NCI-H82 treated with DMSO at 0.1 percent for 48 hours (cell line): Measurements from ENCODE around the gene GOLGA6L10.
"Not testable (repeated sequence)": the region's sequence is repeated elsewhere in the genome, so short reads cannot be mapped to it uniquely, and the experiment has no call there.

Experiments used
- DNase-seq: peaks from one replicate; lab custom pipeline; 2025; ENCODE audit not compliant: unreplicated experiment; lab: John Stamatoyannopoulos, UW

Gene GOLGA6L10

DNA sequence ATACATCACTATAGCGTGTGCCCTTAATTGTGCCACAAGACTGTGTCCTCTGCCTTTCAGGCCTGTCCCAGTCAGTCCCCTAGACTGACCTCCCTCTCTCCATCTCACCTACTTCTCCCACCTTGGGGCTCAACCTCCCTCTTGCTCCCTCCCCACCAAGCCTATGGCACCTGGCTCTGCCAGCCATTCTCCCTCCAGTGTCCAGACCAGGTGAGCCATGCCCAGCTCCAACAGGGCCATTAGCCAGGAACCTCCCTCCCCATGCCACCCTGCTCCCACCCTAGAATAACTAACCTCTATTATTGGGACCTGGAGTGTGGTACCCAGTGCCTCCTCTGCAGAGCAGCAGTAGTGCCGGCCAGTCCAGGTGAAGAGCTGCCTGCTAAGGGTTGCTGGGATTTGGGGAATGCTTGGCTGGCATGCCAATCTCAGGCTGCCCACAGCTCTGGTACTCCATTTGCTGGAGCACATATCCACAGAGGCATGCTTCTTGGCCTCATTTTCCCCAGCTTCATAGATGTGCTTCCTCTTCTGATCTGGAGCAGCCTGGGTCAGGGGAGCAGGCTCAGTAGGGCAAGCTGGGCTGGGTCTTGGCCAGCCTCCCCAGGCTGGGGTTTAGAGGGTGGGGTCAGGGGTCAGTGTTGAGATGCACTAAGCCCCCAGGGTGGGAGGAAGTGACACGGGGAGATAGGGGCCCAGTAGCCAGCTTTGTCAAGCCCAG is 47.8 kb downstream of the GOLGA6L10 start:
- no peak for DNase-seq

DNA sequence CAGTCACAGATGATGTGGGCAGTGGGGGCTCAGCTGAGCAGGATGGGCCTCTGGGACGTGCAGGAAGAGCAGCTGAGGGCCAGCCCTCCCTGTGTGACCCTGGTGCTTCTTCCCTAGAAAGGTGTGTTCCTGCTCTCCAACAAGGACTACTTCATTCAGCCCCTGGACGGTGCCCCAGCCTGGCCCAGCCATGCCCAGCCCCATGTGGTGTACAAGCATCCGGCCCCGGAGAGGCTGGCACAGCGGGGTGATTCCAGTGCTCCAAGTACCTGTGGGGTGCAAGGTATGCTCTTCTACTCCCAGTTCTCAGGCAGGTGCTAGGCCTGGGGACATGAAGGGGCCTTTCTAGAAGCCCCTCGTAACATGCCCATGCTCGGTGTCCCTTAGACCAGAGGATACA is 48.4 kb downstream of the GOLGA6L10 start:
- DNase-seq = no peak

DNA sequence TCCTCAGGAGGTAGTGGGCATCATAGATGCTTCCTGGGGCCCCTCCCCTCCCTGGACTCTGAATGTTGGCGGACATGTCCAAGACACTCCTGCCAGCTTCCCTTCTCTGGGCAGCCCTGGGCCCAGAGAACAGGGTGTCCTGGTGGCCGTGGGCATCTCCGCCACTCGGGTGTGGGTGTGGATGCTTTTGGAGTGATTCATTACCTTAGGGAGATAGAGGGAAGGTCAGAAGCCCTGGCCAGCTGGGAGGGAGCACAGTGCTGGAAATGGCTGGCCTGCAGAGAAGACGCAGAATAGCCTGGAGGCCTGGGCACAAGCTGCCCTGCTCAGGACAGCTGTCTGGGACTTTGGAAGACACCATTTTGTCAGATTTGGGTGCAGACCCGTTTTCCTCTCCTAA is 48.9 kb downstream of the GOLGA6L10 start:
- not testable (repeated sequence) for DNase-seq

DNA sequence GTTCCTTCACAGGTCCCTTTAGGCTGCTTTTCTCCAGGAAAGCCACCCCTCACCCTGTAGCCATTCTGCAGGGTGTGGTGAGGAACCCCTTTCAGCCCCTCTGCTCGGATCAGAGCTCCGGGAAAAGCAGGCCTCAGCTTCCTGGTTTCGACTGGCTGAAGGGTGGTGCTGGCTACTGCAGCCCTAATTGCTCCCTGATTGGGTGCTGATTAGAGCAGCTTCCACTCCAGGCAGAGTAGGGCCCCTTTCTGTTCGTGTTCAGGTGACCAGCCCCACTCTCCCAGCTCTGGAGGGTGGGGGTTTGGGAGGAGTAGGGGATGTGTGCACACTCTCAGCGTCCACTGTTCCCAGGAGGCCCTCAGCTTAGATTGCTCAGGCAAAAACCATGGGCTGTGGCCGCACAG is 49.8 kb downstream of the GOLGA6L10 start:
- not testable (repeated sequence) for DNase-seq

DNA sequence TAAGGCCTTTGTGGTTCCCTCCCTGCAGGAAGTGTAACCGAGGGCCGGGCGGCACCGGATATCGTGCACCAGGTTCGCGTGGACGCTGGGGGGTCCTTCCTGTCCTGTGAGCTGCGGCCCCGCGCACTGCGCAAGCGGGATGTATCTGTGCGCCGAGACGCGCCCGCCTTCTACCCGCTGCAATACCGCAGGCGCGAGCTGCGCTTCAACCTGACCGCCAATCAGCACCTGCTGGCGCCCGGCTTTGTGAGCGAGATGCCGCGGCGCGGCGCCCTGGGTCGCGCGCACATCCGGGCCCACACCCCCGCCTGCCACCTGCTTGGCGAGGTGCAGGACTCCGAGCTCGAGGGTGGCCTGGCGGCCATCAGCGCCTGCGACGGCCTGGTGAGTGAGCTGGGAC is 50.8 kb downstream of the GOLGA6L10 start:
- no peak for DNase-seq

DNA sequence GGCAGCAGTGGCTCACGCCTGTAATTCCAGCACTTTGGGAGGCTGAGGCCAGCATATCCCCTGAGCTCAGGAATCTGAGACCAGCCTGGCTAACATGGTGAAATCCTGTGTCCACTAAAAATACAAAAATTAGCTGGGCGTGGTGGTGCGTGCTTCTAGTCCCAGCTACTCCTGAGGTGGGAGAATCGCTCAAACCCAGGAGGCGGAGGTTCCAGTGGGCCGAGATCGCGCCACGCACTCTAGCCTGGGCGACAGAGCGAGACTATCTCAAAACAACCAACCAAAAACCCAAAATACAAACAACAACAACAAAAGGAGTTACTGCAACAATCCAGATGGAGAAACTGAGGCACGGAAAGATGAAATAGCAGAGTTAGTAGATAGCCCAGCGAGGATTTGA is 51.2 kb downstream of the GOLGA6L10 start:
- no peak for DNase-seq

DNA sequence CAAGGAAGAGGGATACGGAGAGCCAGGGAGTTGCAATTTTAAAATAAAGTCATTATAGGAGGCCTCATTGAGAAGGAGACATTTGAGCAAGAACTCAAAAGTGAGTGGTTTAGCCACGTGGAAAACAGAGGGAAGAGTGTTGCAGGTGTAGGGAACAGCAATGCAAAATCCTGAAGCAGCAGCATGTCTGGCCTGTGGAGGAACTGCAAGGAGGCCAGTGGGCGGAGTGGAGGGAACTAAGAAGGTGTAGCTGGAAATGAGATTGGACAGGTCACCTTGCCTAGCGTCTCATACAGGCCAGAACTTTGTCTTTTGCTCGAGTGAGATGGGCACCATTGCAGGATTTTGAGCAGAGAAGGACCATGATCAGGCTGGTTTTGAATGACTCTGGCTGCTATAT is 51.7 kb downstream of the GOLGA6L10 start:
- DNase-seq = no peak

DNA sequence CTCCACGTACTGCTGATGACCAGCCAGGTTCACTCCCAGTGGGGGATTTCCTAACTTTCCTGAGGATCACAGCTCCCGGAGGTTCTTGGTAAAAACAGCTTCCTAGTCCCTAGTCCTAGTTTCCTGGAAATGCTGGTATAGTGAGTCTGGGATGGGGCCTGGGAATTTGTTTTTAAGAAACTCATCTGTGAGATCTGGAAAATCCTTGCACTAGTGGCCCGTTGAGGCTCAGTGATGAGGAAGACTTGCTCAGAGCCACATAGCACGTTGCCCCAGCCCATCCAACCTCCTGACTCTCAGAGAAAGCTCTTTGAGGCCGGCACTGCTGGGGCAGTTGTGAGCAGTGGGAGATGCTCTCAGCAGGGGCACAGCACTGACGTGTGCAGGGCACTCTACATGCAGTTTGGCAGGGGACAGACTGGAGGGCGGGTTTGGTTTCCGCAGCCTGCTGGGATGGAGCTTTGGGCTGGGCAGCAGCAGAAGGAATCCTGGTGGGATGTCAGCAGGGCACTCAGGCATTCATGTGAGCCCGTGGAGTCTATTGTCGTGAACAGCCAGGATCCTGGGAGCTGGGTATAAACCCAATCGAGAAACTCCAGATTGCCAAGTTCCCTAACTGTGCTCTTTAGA is 55.1 kb downstream of the GOLGA6L10 start:
- no peak for DNase-seq

DNA sequence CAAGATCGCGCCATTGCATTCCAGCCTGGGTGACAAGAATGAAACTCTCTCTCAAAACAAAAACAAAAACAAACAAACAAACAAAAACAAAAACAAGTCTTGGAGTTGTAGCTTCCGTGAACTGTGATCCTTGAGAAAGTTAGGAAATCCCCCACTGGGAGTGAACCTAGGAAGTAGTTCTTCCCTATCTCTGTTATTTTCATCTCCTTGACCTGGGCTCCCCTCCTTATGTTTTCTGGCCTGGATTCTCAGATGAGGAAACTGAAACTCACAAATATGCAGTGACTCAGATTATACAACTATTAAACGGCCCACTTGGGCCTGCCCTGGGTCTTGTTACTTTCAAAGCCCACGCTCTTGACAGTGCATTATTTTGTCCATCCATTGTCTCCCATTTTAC is 57.0 kb downstream of the GOLGA6L10 start:
- no peak for DNase-seq
